Fibroblast of gingiva (primary cell): Measurements from ENCODE around the gene TMOD1.
"Not testable (repeated sequence)": the region's sequence is repeated elsewhere in the genome, so short reads cannot be mapped to it uniquely, and the experiment has no call there.

Experiments
- DNase-seq: peaks from one replicate; pipeline ENCODE4 v3.0.0-alpha.2; 2011; ENCODE audit warnings: low read depth

TMOD1 gene

GRCh38 chr9:97501177-97501971, at the start of gene TMOD1:
TMOD1 (plus strand) TSS chr9:97501666; CDS start chr9:97524189, 22,523 bp downstream.
- peak; percentile 8 for DNase-seq

GRCh38 chr9:97453573-97453972, 47.9 kb upstream of the TMOD1 start:
- not testable (repeated sequence) for DNase-seq

GRCh38 chr9:97456841-97457240, 44.6 kb upstream of the TMOD1 start:
- not testable (repeated sequence) for DNase-seq

- DNase-seq = no peak
Measured at GRCh38 chr9:97459326-97459725, 42.1 kb upstream of the TMOD1 start.

- no peak for DNase-seq
Measured at GRCh38 chr9:97462159-97462558, 39.3 kb upstream of the TMOD1 start.

- no peak for DNase-seq
Measured at GRCh38 chr9:97462914-97463313, 38.6 kb upstream of the TMOD1 start.

- peak; percentile 66 for DNase-seq
Measured at GRCh38 chr9:97468658-97469448, 32.6 kb upstream of the TMOD1 start.

- DNase-seq = no peak
Measured at GRCh38 chr9:97470076-97470475, 31.4 kb upstream of the TMOD1 start.

- DNase-seq = no peak
Measured at GRCh38 chr9:97473717-97474116, 27.7 kb upstream of the TMOD1 start.

- DNase-seq = no peak
Measured at GRCh38 chr9:97474372-97474925, 27.0 kb upstream of the TMOD1 start.

- peak; percentile 17 for DNase-seq
Measured at GRCh38 chr9:97475059-97475458, 26.4 kb upstream of the TMOD1 start.

- DNase-seq = no peak
Measured at GRCh38 chr9:97478301-97478981, 23.0 kb upstream of the TMOD1 start.

GRCh38 chr9:97479496-97480159, 21.8 kb upstream of the TMOD1 start:
- peak; percentile 8 for DNase-seq

GRCh38 chr9:97480174-97480573, 21.3 kb upstream of the TMOD1 start:
- no peak for DNase-seq

- no peak for DNase-seq
Measured at GRCh38 chr9:97480749-97481148, 20.7 kb upstream of the TMOD1 start.

- DNase-seq = no peak
Measured at GRCh38 chr9:97484134-97484533, 17.3 kb upstream of the TMOD1 start.

GRCh38 chr9:97487107-97487506, 14.4 kb upstream of the TMOD1 start:
- no peak for DNase-seq

- no peak for DNase-seq
Measured at GRCh38 chr9:97487861-97488260, 13.6 kb upstream of the TMOD1 start.

GRCh38 chr9:97491216-97491999, 10.1 kb upstream of the TMOD1 start:
- no peak for DNase-seq

GRCh38 chr9:97497558-97498375, 3.7 kb upstream of the TMOD1 start:
- not testable (repeated sequence) for DNase-seq
